COR-L47 (cell line): Measurements from ENCODE around the gene HYAL1.

Experiments
- DNase-seq: peaks from one replicate; lab custom pipeline; 2025; lab: John Stamatoyannopoulos, UW

Gene HYAL1

DNA sequence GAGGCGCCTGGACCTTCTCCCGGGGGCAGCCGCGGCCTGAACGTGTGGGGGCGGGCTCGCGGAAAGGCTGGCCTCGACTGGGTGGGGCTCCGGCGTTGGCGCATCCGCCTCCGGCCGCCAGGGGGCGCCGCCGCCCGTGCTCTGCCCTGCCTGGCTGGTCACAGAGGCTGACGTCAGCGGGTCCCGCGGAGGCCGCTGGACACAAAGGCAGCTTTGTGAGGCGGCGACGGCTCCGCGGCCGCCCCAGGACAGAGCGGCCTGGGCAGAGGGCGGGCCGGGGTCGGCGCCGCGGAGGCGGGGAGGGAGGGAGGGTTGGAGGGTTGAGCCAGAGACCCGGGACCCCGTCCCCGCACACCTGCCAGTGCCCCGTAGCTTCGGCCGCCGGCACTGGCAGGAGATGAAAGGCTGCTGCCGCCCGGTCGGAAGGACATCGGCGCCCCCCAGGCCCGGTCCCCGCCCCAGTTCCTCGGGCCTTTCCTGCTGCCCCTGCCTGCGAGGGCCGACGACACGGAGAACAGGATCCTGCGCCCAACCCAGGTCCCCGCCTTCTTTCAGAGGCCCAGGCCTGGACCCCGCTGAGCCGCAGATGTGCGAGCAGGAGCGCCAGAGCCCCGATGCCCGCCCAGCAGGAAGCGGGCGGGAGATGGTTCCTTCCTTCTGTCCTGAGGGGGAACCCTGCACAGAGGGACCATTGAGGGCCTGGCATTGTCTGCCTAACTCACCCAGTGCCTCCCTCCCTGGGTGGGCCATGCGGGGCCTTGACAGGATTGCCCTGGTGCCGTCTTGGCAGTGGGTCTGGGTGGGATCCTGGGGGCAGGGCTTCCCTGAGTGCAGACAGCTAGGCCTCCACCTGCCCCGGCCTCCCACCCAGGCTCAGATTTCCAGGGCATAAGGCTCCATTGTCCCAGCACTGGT is 43.1 kb downstream of the HYAL1 start:
- peak; percentile 69 for DNase-seq

DNA sequence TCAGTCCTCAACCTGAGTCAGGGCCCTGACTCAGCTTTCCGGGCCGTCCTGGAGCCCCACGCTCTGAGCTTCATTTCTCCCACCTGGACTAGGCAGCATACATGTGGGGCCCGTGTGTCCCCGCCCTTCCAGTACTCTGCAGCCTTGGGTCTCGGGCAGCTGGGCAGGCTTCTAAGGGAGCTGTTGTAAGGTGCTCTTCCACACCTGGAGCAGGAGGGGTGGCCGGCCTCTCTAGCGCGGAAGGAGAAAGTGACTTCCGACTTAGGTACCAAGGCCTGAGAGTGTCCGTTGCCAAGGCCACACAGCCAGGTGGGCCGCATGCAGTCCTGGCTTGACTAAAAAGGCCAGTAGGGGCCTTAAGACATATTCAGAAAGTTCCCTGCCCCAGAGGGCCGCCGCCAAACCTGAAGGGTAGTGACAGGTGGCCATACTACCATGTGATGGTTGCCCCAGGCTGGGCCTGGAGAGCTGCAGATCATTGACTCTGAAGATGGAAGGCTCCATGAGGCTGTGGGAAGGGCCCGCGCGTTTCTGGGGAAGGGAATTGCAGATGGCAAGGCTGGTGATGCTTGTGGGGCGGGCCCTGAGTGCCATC is 43.8 kb downstream of the HYAL1 start:
- no peak for DNase-seq

DNA sequence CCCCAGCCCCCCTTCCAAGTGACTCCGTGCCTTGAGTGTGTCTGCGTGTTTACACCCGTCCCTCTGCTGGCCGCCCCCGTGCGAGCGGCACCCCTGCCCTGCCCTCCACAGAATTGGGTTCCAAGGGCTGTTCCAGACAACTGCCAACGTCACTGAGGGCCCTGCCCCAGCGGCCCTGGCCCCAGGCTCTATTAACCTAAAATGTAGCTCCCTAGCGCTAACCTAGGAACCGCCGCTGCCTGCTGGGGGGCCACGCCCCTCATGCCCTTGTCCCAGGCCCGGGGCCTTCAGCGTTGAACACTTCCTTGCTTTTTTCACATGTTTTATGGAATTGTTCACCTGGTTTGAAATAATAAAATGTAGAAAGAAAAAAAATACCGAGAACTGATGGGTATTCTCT is 44.4 kb downstream of the HYAL1 start:
- DNase-seq = no peak

DNA sequence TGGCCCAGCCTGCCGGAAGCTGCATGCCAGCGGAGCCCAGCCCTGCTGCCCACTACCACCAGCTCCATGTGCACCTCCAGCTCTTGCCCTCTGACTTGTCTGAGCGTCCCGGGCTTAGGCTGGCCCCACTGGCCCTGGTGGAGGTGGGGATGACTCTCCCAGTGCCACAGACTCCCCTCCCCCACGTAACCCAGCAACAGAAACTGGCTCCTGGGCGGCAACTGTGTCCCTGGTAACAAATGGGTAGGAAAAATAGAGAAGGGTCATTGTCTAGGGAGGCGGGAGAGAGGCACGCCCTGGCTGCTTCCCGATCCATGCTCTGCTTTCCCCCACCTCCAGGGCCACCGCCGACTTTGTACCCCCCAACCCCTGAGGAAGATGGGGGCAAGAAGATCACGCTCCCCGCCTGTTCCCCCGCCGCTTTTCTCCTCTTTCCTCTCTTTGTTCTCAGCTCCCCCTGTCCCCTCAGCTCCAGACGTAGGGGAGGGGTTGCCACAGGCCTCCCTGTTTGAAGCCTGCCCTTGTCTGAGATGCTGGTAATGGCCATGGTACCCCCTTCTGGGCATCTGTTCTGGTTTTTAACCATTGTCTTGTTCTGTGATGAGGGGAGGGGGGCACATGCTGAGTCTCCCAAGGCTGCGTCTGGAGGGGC is 45.2 kb downstream of the HYAL1 start:
- peak; percentile 36 for DNase-seq

DNA sequence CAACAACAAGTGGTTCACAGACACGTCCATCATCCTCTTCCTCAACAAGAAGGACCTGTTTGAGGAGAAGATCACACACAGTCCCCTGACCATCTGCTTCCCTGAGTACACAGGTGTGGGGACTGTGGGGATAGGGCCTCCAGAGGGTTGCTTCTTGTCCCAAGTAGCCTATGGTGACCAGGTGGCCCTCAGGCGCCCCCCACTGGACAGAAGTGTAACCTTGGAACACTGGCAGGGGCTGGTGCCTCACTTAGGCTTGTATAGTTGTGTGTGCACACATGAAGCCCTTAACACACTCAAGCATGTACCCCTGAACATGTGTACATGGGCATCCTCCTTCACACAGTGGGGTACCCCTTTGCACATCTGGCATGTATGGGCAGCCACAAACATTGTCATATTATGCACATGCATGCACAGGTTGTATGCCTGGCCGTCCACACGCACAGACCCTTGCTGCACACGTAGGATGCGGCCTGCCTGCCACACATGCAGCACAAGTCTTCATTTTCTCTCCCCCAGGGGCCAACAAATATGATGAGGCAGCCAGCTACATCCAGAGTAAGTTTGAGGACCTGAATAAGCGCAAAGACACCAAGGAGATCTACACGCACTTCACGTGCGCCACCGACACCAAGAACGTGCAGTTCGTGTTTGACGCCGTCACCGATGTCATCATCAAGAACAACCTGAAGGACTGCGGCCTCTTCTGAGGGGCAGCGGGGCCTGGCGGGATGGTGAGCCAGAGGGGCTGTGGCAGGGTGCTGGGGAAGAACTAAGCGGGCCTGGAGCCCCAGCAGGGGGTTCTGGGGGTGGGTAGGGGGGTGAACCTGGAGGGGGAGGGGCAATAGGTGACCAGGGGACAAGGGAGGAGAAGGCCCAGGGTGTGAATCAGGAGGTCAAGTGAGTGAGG is 46.1 kb downstream of the HYAL1 start:
- DNase-seq = peak; percentile 39

DNA sequence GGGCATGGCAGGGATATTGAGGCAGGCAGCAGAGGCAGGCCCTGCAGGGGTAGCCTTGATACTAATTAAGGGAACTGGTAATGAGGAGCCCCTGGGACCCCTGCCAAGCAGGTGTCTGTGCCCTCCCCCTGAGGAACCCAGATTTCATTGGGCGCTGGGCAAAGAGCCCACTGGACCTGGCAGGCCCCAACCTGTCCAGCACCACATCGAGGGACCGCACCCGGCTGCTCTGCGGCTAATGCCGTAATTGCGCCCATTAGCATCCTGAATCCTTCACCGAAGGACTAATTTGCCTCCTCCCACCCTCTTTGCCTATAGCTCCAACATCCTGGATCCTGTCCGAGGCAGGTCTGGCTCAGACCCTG is 48.1 kb downstream of the HYAL1 start:
- DNase-seq = peak; percentile 83

DNA sequence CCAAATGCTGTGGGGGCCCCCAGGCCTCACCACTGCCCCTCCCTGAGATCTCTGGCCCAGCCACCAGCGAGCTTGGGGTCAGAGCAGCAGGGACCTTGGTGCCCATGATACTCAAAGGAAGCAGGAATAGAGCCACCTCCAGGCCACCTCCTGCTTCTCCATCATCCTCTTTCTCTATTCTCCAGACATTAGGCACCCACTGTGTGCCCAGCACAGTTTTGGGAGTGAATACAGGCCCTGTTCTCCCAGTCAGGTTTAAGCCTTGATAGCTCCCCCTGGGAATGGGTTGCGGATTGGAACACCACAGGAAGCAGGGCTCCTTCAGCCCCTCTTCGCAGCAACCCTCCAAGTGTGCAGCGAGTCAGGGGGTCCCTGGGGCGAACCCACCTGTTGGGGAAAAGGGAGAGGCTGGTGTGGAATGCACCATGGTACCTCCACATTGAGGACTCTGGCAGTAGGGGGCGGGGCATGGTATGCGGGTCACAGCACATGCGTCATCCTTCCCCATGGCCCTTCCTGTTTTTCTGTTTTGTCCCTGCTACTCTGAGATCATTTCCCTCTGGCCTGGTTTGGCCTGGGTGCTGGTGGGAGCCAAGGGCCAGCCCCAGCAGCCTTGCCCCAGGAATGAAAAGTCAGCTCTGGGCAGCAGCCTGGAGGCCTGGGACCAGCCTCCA is 48.7 kb downstream of the HYAL1 start:
- DNase-seq = peak; percentile 26

DNA sequence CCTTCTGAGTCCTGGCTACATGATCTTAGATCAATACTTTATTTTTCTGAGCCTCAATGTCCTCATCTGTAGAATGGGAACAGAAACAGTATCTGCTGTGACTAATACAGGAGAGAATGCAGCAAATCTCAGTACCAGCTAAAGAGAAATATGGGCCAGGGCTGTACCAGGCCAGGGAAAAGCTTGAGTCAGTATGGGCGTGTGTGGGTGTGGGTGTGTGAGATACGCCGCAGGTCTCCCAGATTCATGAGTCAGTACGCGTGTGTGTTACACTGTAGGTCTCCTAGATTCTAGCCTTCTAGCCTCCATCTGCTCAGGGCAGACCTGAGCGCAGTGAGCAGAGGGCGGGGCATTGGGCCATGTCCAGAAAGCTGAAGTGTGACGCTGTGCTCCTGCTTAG is 52.2 kb downstream of the HYAL1 start:
- DNase-seq = no peak

DNA sequence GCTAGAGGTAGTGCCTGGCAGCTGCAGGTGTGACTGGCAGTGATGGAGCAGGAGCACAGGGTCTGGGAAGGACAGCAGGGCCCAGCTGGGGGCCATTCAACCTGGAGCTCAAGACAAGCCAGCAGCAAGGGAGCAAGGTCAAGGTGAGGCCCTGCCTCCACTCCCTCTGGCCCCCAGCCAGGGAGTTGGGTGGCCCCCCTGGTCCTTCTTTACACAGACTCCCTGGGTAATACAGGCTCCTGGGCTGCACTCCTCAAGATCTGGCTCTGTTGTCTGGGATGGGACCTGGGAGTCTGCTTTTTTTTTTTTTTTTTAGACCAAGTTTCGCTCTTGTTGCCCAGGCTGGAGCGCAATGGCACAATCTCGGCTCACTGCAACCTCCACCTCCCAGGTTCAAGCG is 52.9 kb downstream of the HYAL1 start:
- no peak for DNase-seq
